Ishikawa (cell line): ENCODE results near the gene NDRG2.

Experiments
- CEBPB ChIP-seq: IDR thresholded peaks from 2 replicates; pipeline ENCODE4 v1.6.1; 2012
- CREB1 ChIP-seq: IDR thresholded peaks from 2 replicates; pipeline ENCODE4 v1.6.1; 2012; ENCODE audit warnings: low read depth
- EGR1 ChIP-seq: IDR thresholded peaks from 2 replicates; pipeline ENCODE4 v1.6.1; 2012
- EP300 ChIP-seq: IDR thresholded peaks from 2 replicates; pipeline ENCODE4 v1.6.1; 2012; ENCODE audit warnings: borderline replicate concordance
- FOXM1 ChIP-seq: IDR thresholded peaks from 2 replicates; pipeline ENCODE4 v1.6.1; 2012; ENCODE audit warnings: low read depth, borderline replicate concordance
- MAX ChIP-seq: IDR thresholded peaks from 2 replicates; pipeline ENCODE4 v1.6.1; 2012
- NFIC ChIP-seq: IDR thresholded peaks from 2 replicates; pipeline ENCODE4 v1.6.1; 2012
- RAD21 ChIP-seq: IDR thresholded peaks from 2 replicates; pipeline ENCODE4 v1.6.1; 2012; ENCODE audit warnings: low read depth
- REST ChIP-seq: IDR thresholded peaks from 2 replicates; pipeline ENCODE4 v1.6.1; 2012; ENCODE audit warnings: low read depth, mild to moderate bottlenecking
- TAF1 ChIP-seq: IDR thresholded peaks from 2 replicates; pipeline ENCODE4 v1.6.1; 2012; ENCODE audit warnings: low read depth, mild to moderate bottlenecking
- TCF12 ChIP-seq: IDR thresholded peaks from 2 replicates; pipeline ENCODE4 v1.6.1; 2012; ENCODE audit warnings: low read depth
- TEAD4 ChIP-seq: IDR thresholded peaks from 2 replicates; pipeline ENCODE4 v1.6.1; 2012
- USF1 ChIP-seq: IDR thresholded peaks from 2 replicates; pipeline ENCODE4 v1.6.1; 2012
- YY1 ChIP-seq: IDR thresholded peaks from 2 replicates; pipeline ENCODE4 v1.6.1; 2012; ENCODE audit warnings: low read depth
- ZBTB7A ChIP-seq: IDR thresholded peaks from 2 replicates; pipeline ENCODE4 v1.6.1; 2012; ENCODE audit warnings: low read depth

NDRG2 gene

GRCh38 chr14:21059842-21060613, 35.2 kb upstream of the NDRG2 start:
- TF ChIP-seq TEAD4 (no peak), RAD21 (no peak), TAF1 (no peak), TCF12 (no peak), NFIC (no peak), MAX (no peak), YY1 (no peak), CEBPB (no peak), REST (no peak), FOXM1 (no peak), CREB1 (no peak), EP300 (no peak), EGR1 (no peak), ZBTB7A (no peak), USF1 (no peak)

GRCh38 chr14:21058903-21059302, 34.0 kb upstream of the NDRG2 start:
- TF ChIP-seq YY1, result no peak
- TF ChIP-seq EGR1, result no peak
- no peak for TF ChIP-seq TCF12
- no peak for TF ChIP-seq USF1
- no peak for TF ChIP-seq CEBPB
- no peak for TF ChIP-seq FOXM1
- TF ChIP-seq MAX, result no peak
- no peak for TF ChIP-seq EP300
- no peak for TF ChIP-seq TAF1
- no peak for TF ChIP-seq CREB1
- TF ChIP-seq RAD21, result no peak
- TF ChIP-seq TEAD4, result no peak
- no peak for TF ChIP-seq REST
- TF ChIP-seq NFIC, result no peak
- TF ChIP-seq ZBTB7A, result no peak

GRCh38 chr14:21057803-21058675, 33.2 kb upstream of the NDRG2 start, which contains the start of gene RNASE8:
RNASE8 (plus strand) TSS chr14:21057822; CDS start chr14:21057893, 71 bp downstream.
- TF ChIP-seq EP300 (no peak), YY1 (no peak), TAF1 (no peak), TEAD4 (no peak), EGR1 (no peak), NFIC (no peak), RAD21 (no peak)

- no peak for TF ChIP-seq ZBTB7A
- no peak for TF ChIP-seq MAX
- TF ChIP-seq EP300, result no peak
- no peak for TF ChIP-seq RAD21
- TF ChIP-seq USF1, result no peak
- no peak for TF ChIP-seq EGR1
- TF ChIP-seq TCF12, result no peak
- TF ChIP-seq YY1, result no peak
- TF ChIP-seq REST, result no peak
- TF ChIP-seq CREB1, result no peak
- TF ChIP-seq CEBPB, result no peak
- TF ChIP-seq NFIC, result no peak
Measured at GRCh38 chr14:21056520-21057163, 31.8 kb upstream of the NDRG2 start.
